OCI-LY3 (cell line): ENCODE measurements around the gene FPGS.

Experiments
- H2AFZ ChIP-seq: fragments of 200-600, 300-600 bp; shearing (Covaris generic); 2 replicates; pipeline ENCODE4 v1.6.0; 2014; ENCODE audit warnings: antibody characterized with exemption, low read depth, low read length
- H3K27ac ChIP-seq: fragments of 200-600, 300-600 bp; sonication (generic); 2 replicates; pipeline ENCODE4 v1.5.1; 2014; ENCODE audit warnings: mild to moderate bottlenecking, low read length, moderate library complexity, mixed read lengths
- H3K27me3 ChIP-seq: fragments of 200-600, 300-600 bp; sonication (generic); 2 replicates; pipeline ENCODE4 v1.6.1; 2014; ENCODE audit warnings: low read depth, low read length, mixed read lengths
- H3K36me3 ChIP-seq: fragments of 200-600, 300-600 bp; sonication (generic); replicated peaks from 2 replicates; pipeline ENCODE3; 2014; ENCODE audit warnings: low read depth, low read length, mixed read lengths
- H3K4me1 ChIP-seq: fragments of 300-600, 200-600 bp; sonication (generic); 2 replicates; pipeline ENCODE4 v1.6.1; 2014; ENCODE audit warnings: low read length, mixed read lengths
- H3K4me2 ChIP-seq: fragments of 200-600, 300-600 bp; sonication (generic); 2 replicates; pipeline ENCODE4 v1.6.1; 2014; ENCODE audit warnings: low read length, mixed read lengths
- H3K4me3 ChIP-seq: fragments of 300-600, 200-600 bp; sonication (generic); 2 replicates; pipeline ENCODE4 v1.5.1; 2014; ENCODE audit warnings: antibody characterized with exemption, mild to moderate bottlenecking, low read length, moderate library complexity
- H3K79me2 ChIP-seq: fragments of 300-600, 200-600 bp; shearing (Covaris generic); 2 replicates; pipeline ENCODE4 v1.6.1; 2014; ENCODE audit warnings: mild to moderate bottlenecking, low read length, mixed read lengths
- H3K9ac ChIP-seq: fragments of 300-600, 200-600 bp; shearing (Covaris generic); 2 replicates; pipeline ENCODE4 v1.6.0; 2014; ENCODE audit warnings: mild to moderate bottlenecking, low read length, moderate library complexity
- H3K9me3 ChIP-seq: fragments of 200-600, 300-600 bp; shearing (Covaris generic); 2 replicates; pipeline ENCODE4 v1.6.1; 2014; ENCODE audit warnings: low read length, mixed read lengths; ENCODE audit not compliant: insufficient read depth
- H4K20me1 ChIP-seq: fragments of 200-600, 300-600 bp; sonication (generic); 2 replicates; pipeline ENCODE4 v1.6.1; 2016; ENCODE audit warnings: low read length, mixed read lengths; ENCODE audit not compliant: insufficient read depth
- EZH2phosphoT487 ChIP-seq: fragments of 200-600 bp; shearing (Covaris generic); IDR thresholded peaks from 2 replicates; pipeline ENCODE4 v1.6.1; 2018; ENCODE audit warnings: antibody characterized with exemption, mixed run types, low read depth
- TF ChIP-seq, protein P1 (sequence below): fragments of 200-600, 300-600 bp; sonication (generic); IDR thresholded peaks from 2 replicates; pipeline ENCODE4 v1.5.1; 2014; ENCODE audit warnings: antibody characterized with exemption, low read length, low read depth

FPGS gene

DNA sequence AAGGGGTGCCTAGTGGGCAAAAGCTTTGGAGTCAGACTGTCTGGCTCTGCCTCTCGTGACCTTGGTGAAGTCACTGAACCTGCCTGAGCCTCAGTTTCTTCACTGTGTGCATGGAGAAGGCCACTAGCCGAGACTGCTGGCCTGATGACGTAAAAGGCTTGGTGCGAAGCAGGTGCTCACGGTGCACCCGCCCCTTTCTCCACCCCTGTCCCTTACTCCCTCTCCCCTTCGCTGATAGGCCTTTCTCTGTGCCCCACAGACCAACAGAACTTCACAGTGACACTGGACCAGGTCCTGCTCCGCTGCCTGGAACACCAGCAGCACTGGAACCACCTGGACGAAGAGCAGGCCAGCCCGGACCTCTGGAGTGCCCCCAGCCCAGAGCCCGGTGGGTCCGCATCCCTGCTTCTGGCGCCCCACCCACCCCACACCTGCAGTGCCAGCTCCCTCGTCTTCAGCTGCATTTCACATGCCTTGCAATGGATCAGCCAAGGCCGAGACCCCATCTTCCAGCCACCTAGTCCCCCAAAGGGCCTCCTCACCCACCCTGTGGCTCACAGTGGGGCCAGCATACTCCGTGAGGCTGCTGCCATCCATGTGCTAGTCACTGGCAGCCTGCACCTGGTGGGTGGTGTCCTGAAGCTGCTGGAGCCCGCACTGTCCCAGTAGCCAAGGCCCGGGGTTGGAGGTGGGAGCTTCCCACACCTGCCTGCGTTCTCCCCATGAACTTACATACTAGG lies 10.4 kb downstream of the FPGS start:
- Histone ChIP-seq H3K27ac (no peak overlapping the region), H4K20me1 (0 out of 2 replicates have a peak, but pooled peaks cover 2% of the 10 kb centered on the region), H3K27me3 (no peaks in the 10 kb centered on the region), H3K9ac (no peak overlapping the region), H3K36me3 (peaks cover 39% of the 10 kb centered on the region), H3K4me2 (no peak overlapping the region), H3K4me1 (no peaks in the 10 kb centered on the region), H3K4me3 (no peak overlapping the region), H2AFZ (no peak overlapping the region), H3K9me3 (no peaks in the 10 kb centered on the region), H3K79me2 (no peaks in the 10 kb centered on the region)
- TF ChIP-seq EZH2phosphoT487 = no peak

GRCh38 chr9:127813686-127814226 lies 11.1 kb downstream of the FPGS start:
- no peaks in the 10 kb centered on the region for H3K27me3 ChIP-seq
- TF ChIP-seq EZH2phosphoT487 = no peak
- H3K4me2 ChIP-seq = no peak overlapping the region
- H3K36me3 ChIP-seq = peaks cover 33% of the 10 kb centered on the region
- H3K9me3 ChIP-seq = no peaks in the 10 kb centered on the region
- H4K20me1 ChIP-seq = no peaks in the 10 kb centered on the region
- no peak overlapping the region for H2AFZ ChIP-seq
- no peak overlapping the region for H3K4me3 ChIP-seq
- H3K4me1 ChIP-seq = no peaks in the 10 kb centered on the region
- H3K27ac ChIP-seq = no peak overlapping the region
- H3K79me2 ChIP-seq = no peaks in the 10 kb centered on the region
- no peak overlapping the region for H3K9ac ChIP-seq

GRCh38 chr9:127814619-127815511 lies 12.2 kb downstream of the FPGS start:
- Histone ChIP-seq H3K9ac (no peak overlapping the region), H3K36me3 (peaks cover 27% of the 10 kb centered on the region)

DNA sequence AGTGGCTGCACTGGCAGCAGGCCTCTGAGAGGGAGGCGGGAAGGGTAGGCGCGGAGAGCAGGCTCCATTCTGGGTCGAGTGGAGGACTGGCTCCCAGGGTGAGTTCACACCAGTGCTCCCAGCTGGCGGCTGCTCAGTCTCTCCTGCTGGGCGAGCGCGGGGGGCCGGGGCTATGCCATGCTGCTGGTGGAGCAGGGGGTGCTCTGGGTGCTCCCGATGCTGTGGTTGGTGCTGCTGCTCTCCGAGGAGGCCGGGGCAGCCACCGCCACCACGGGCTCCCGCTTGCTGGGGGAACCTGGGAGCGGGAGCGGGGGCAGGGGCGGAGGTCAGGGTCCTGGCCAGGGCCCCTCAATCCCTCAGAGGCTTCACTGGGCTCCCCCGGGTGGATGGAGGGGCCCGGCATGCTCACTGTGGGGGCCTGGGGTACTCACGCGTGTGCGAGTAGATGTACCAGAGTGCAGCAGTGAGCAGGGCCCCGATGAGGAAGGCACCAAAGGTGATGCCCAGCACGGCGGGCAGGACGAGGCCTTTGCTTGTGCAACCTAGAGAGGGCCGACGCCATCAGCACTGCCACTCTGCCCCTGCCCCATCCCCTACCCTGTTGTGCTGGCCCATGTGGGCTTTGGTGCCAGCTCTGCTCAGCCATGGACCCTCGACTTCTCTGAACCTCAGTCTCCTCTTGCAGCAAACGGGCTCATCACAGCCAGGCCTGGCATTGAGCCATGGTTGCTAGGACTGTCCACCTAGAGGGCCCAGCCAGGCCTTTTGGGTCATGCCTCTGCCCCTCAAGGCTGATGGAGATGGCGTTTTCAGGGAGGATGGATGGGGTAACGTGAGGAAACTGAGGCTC lies 13.1 kb downstream of the FPGS start:
- Histone ChIP-seq H3K36me3 (peaks cover 19% of the 10 kb centered on the region), H3K4me3 (no peak overlapping the region), H3K27ac (no peak overlapping the region), H2AFZ (no peak overlapping the region), H3K9me3 (no peaks in the 10 kb centered on the region), H3K27me3 (no peaks in the 10 kb centered on the region), H3K9ac (no peak overlapping the region), H3K79me2 (no peaks in the 10 kb centered on the region), H3K4me1 (no peaks in the 10 kb centered on the region), H4K20me1 (no peaks in the 10 kb centered on the region), H3K4me2 (no peak overlapping the region)
- TF ChIP-seq, protein P1, sequence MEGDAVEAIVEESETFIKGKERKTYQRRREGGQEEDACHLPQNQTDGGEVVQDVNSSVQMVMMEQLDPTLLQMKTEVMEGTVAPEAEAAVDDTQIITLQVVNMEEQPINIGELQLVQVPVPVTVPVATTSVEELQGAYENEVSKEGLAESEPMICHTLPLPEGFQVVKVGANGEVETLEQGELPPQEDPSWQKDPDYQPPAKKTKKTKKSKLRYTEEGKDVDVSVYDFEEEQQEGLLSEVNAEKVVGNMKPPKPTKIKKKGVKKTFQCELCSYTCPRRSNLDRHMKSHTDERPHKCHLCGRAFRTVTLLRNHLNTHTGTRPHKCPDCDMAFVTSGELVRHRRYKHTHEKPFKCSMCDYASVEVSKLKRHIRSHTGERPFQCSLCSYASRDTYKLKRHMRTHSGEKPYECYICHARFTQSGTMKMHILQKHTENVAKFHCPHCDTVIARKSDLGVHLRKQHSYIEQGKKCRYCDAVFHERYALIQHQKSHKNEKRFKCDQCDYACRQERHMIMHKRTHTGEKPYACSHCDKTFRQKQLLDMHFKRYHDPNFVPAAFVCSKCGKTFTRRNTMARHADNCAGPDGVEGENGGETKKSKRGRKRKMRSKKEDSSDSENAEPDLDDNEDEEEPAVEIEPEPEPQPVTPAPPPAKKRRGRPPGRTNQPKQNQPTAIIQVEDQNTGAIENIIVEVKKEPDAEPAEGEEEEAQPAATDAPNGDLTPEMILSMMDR = no peak
- no peak for TF ChIP-seq EZH2phosphoT487

More at GRCh38 chr9:127814619-127815511, 12.2 kb downstream of the FPGS start:
- H3K4me2 ChIP-seq = no peak overlapping the region
- H3K27ac ChIP-seq = no peak overlapping the region
- H3K4me1 ChIP-seq = no peaks in the 10 kb centered on the region
- no peaks in the 10 kb centered on the region for H4K20me1 ChIP-seq
- TF ChIP-seq, protein P1 = no peak
- no peak for TF ChIP-seq EZH2phosphoT487
- no peaks in the 10 kb centered on the region for H3K79me2 ChIP-seq
- no peaks in the 10 kb centered on the region for H3K27me3 ChIP-seq
- H2AFZ ChIP-seq = no peak overlapping the region
- H3K9me3 ChIP-seq = no peaks in the 10 kb centered on the region
- H3K4me3 ChIP-seq = no peak overlapping the region
